OCI-LY3 (cell line): ENCODE measurements around the gene KIF5B.
"Not testable (repeated sequence)": the region's sequence is repeated elsewhere in the genome, so short reads cannot be mapped to it uniquely, and the experiment has no call there.

Experiments used
- H2AFZ ChIP-seq: fragments of 200-600, 300-600 bp; shearing (Covaris generic); 2 replicates; pipeline ENCODE4 v1.6.0; 2014; ENCODE audit warnings: antibody characterized with exemption, low read depth, low read length
- H3K27ac ChIP-seq: fragments of 200-600, 300-600 bp; sonication (generic); 2 replicates; pipeline ENCODE4 v1.5.1; 2014; ENCODE audit warnings: mild to moderate bottlenecking, low read length, moderate library complexity, mixed read lengths
- H3K27me3 ChIP-seq: fragments of 200-600, 300-600 bp; sonication (generic); 2 replicates; pipeline ENCODE4 v1.6.1; 2014; ENCODE audit warnings: low read depth, low read length, mixed read lengths
- H3K36me3 ChIP-seq: fragments of 200-600, 300-600 bp; sonication (generic); replicated peaks from 2 replicates; pipeline ENCODE3; 2014; ENCODE audit warnings: low read depth, low read length, mixed read lengths
- H3K4me1 ChIP-seq: fragments of 300-600, 200-600 bp; sonication (generic); 2 replicates; pipeline ENCODE4 v1.6.1; 2014; ENCODE audit warnings: low read length, mixed read lengths
- H3K4me2 ChIP-seq: fragments of 200-600, 300-600 bp; sonication (generic); 2 replicates; pipeline ENCODE4 v1.6.1; 2014; ENCODE audit warnings: low read length, mixed read lengths
- H3K4me3 ChIP-seq: fragments of 300-600, 200-600 bp; sonication (generic); 2 replicates; pipeline ENCODE4 v1.5.1; 2014; ENCODE audit warnings: antibody characterized with exemption, mild to moderate bottlenecking, low read length, moderate library complexity
- H3K79me2 ChIP-seq: fragments of 300-600, 200-600 bp; shearing (Covaris generic); 2 replicates; pipeline ENCODE4 v1.6.1; 2014; ENCODE audit warnings: mild to moderate bottlenecking, low read length, mixed read lengths
- H3K9ac ChIP-seq: fragments of 300-600, 200-600 bp; shearing (Covaris generic); 2 replicates; pipeline ENCODE4 v1.6.0; 2014; ENCODE audit warnings: mild to moderate bottlenecking, low read length, moderate library complexity
- H3K9me3 ChIP-seq: fragments of 200-600, 300-600 bp; shearing (Covaris generic); 2 replicates; pipeline ENCODE4 v1.6.1; 2014; ENCODE audit warnings: low read length, mixed read lengths; ENCODE audit not compliant: insufficient read depth
- H4K20me1 ChIP-seq: fragments of 200-600, 300-600 bp; sonication (generic); 2 replicates; pipeline ENCODE4 v1.6.1; 2016; ENCODE audit warnings: low read length, mixed read lengths; ENCODE audit not compliant: insufficient read depth
- EZH2phosphoT487 ChIP-seq: fragments of 200-600 bp; shearing (Covaris generic); IDR thresholded peaks from 2 replicates; pipeline ENCODE4 v1.6.1; 2018; ENCODE audit warnings: antibody characterized with exemption, mixed run types, low read depth
- TF ChIP-seq, protein P1 (sequence below): fragments of 200-600, 300-600 bp; sonication (generic); IDR thresholded peaks from 2 replicates; pipeline ENCODE4 v1.5.1; 2014; ENCODE audit warnings: antibody characterized with exemption, low read length, low read depth

The KIF5B gene

DNA sequence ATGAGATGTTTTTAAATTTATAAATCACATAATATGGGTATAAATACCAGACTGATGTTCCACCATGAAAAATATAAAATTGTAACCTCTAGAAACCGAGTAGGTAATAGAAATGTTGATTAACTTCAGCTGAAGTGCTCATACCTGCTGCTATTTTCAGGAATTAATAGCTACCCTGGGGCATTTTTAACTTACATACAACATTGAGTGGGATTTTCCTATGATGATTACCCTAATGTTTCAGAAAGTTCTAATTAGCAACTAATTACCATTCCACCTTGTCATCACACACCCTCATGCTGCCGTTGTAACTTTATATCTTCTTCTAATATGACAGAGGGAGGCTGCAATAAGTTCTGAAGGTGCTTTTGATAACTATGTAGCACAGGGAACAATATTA lies 74.1 kb downstream of the KIF5B start:
- H3K79me2 ChIP-seq: no peaks in the 10 kb centered on the region
- TF ChIP-seq, protein P1, sequence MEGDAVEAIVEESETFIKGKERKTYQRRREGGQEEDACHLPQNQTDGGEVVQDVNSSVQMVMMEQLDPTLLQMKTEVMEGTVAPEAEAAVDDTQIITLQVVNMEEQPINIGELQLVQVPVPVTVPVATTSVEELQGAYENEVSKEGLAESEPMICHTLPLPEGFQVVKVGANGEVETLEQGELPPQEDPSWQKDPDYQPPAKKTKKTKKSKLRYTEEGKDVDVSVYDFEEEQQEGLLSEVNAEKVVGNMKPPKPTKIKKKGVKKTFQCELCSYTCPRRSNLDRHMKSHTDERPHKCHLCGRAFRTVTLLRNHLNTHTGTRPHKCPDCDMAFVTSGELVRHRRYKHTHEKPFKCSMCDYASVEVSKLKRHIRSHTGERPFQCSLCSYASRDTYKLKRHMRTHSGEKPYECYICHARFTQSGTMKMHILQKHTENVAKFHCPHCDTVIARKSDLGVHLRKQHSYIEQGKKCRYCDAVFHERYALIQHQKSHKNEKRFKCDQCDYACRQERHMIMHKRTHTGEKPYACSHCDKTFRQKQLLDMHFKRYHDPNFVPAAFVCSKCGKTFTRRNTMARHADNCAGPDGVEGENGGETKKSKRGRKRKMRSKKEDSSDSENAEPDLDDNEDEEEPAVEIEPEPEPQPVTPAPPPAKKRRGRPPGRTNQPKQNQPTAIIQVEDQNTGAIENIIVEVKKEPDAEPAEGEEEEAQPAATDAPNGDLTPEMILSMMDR: no peak
- no peak for TF ChIP-seq EZH2phosphoT487
- H3K4me2 ChIP-seq: no peak overlapping the region
- no peak overlapping the region for H3K4me3 ChIP-seq
- H4K20me1 ChIP-seq: no peaks in the 10 kb centered on the region
- no peaks in the 10 kb centered on the region for H3K9me3 ChIP-seq
- H3K4me1 ChIP-seq: peaks cover 7% of the 10 kb centered on the region
- no peaks in the 10 kb centered on the region for H3K27me3 ChIP-seq
- H3K27ac ChIP-seq: no peak overlapping the region
- H3K36me3 ChIP-seq: no peaks in the 10 kb centered on the region
- H3K9ac ChIP-seq: no peak overlapping the region
- H2AFZ ChIP-seq: no peak overlapping the region

DNA sequence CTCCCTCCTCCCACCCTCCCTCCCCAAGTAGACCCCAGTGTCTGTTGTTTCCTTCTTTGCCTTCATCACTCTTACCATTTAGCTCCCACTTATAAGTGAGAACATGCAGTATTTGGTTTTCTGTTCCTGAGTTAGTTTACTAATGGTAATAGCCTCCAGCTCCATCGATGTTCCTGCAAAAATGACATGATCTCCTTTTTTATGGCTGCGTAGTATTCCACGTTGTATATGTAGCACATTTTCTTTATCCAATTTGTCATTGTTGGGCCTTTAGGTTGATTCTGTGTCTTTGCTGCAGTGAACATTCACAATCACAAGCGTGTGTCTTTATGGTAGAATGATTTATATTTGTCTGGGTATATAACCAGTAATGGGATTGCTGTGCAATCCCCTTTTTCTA lies 75.8 kb downstream of the KIF5B start:
- TF ChIP-seq EZH2phosphoT487: no peak
- TF ChIP-seq, protein P1: no peak
- H3K9ac ChIP-seq: no peak overlapping the region
- no peak overlapping the region for H2AFZ ChIP-seq
- H3K4me1 ChIP-seq: peaks cover 8% of the 10 kb centered on the region
- H4K20me1 ChIP-seq: no peaks in the 10 kb centered on the region
- no peak overlapping the region for H3K4me3 ChIP-seq
- H3K79me2 ChIP-seq: no peaks in the 10 kb centered on the region
- H3K9me3 ChIP-seq: no peaks in the 10 kb centered on the region
- no peaks in the 10 kb centered on the region for H3K36me3 ChIP-seq
- H3K4me2 ChIP-seq: no peak overlapping the region
- H3K27ac ChIP-seq: no peak overlapping the region
- H3K27me3 ChIP-seq: no peaks in the 10 kb centered on the region

DNA sequence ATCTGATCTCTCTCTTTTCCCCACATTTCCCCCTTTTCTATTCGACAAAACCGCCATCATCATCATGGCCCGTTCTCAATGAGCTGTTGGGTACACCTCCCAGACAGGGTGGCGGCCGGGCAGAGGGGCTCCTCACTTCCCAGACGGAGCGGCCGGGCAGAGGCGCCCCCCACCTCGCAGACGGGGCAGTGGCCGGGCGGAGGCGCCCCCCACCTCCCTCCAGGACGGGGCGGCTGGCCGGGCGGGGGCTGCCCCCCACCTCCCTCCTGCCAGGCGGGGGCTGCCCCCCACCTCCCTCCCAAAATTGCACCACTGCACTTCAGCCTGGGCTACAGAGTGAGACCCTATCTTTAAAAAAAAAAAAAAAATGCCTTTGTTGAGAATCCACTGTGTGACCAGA lies 77.2 kb downstream of the KIF5B start:
- H3K36me3 ChIP-seq, H3K27ac ChIP-seq, H3K4me1 ChIP-seq, H3K9me3 ChIP-seq, H3K4me3 ChIP-seq, H3K79me2 ChIP-seq, H3K9ac ChIP-seq, H3K4me2 ChIP-seq, H4K20me1 ChIP-seq, H2AFZ ChIP-seq, H3K27me3 ChIP-seq: not testable (repeated sequence)

DNA sequence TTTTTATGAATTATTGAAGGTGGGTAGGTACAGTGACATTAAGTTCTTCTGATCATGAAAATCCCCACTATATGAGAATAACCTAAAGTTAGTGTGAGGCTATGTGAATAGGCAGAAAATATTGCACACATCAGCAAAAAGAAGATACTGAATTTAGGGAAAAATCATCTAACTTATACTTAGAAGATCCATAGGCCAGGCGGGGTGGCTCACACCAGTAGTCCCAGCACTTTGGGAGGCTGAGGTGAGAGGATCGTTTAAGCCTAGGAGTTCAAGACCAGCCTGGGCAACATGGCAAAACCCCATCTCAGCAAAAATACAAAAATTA lies 78.1 kb downstream of the KIF5B start:
- Histone ChIP-seq H3K27me3 (no peaks in the 10 kb centered on the region), H3K9me3 (no peaks in the 10 kb centered on the region), H2AFZ (no peak overlapping the region), H3K4me1 (peaks cover 8% of the 10 kb centered on the region), H3K27ac (no peak overlapping the region), H3K36me3 (no peaks in the 10 kb centered on the region), H3K4me2 (no peak overlapping the region), H3K79me2 (no peaks in the 10 kb centered on the region), H3K9ac (no peak overlapping the region), H4K20me1 (no peaks in the 10 kb centered on the region), H3K4me3 (no peak overlapping the region)
- TF ChIP-seq, protein P1: no peak
- TF ChIP-seq EZH2phosphoT487: no peak
